Lung (tissue), 12 donors: ENCODE results near the gene CDC42EP4. TPM values are rescaled to one million over a fixed set of nuclear protein-coding genes. Genes with fewer than 3 reads are reported as not detected.

Experiments
- ATAC-seq: fragments of 200-7000 bp; cut with Tn5 transposase; one replicate; pipeline ENCODE4 v1.9.1; 2020; ENCODE audit warnings: moderate number of reproducible peaks; ENCODE audit not compliant: insufficient read depth, low FRiP score
- DNase-seq, 3 donors: peaks; one replicate each; pipeline ENCODE4 v3.0.0-alpha.2; 2013 to 2017
- H3K27ac ChIP-seq, 2 donors: one replicate each; pipeline ENCODE4 v1.5.1; 2013; ENCODE audit warnings: mild to moderate bottlenecking in 2 of 2, moderate library complexity in 2 of 2, control low read depth in 1 of 2, inconsistent platforms in 1 of 2, low read depth in 1 of 2, low read length in 1 of 2
- H3K27me3 ChIP-seq, 3 donors: one replicate each; pipeline ENCODE4 v1.5.1; 2013; ENCODE audit warnings: low read length in 2 of 3; ENCODE audit not compliant: control insufficient read depth in 3 of 3, insufficient read depth in 3 of 3
- H3K36me3 ChIP-seq, 4 donors: one replicate each; pipeline ENCODE4 v1.5.1; 2013; ENCODE audit warnings: low read length in 4 of 4, mild to moderate bottlenecking in 1 of 4, moderate library complexity in 1 of 4; ENCODE audit not compliant: control insufficient read depth in 4 of 4, insufficient read depth in 4 of 4
- H3K4me1 ChIP-seq, 5 donors: one replicate each; pipeline ENCODE4 v1.5.1; 2013; ENCODE audit warnings: low read length in 5 of 5, mild to moderate bottlenecking in 2 of 5, moderate library complexity in 1 of 5; ENCODE audit not compliant: control insufficient read depth in 5 of 5, insufficient read depth in 5 of 5
- H3K4me3 ChIP-seq: one replicate; pipeline ENCODE4 v1.5.1; 2013; ENCODE audit warnings: mild to moderate bottlenecking, control low read depth, moderate library complexity
- H3K9ac ChIP-seq, 2 donors: one replicate each; pipeline ENCODE4 v1.5.1; 2013; ENCODE audit warnings: low read length in 2 of 2, control low read depth in 1 of 2; ENCODE audit not compliant: insufficient read depth in 1 of 2
- H3K9me3 ChIP-seq, 4 donors: one replicate each; pipeline ENCODE4 v1.5.1; 2013; ENCODE audit warnings: low read length in 3 of 4, mild to moderate bottlenecking in 1 of 4, moderate library complexity in 1 of 4; ENCODE audit not compliant: control insufficient read depth in 4 of 4, insufficient read depth in 3 of 4
- WGBS, 2 donors: extraction: QIAGEN DNeasy Blood & Tissue Kit; methylation state at CpG; one replicate each; pipeline ENCODE4 v1.1.7; 2013; 5-methylcytosine and 5-hydroxymethylcytosine counted together
- polyA plus RNA-seq, 2 donors: library from polyadenylated mRNA; stranded (reverse); fragments of 200-250 nt; gene quantifications; one replicate each; pipeline ENCODE4 v1.2.1, GENCODE V29; 2013
- total RNA-seq, 2 donors: library from RNA; depleted of rRNA in 1 of 2; stranded (reverse); fragments of >200 nt in 1 of 2; gene quantifications; one replicate each; pipeline ENCODE4 v1.2.1, GENCODE V29; 2014 to 2021
- TF ChIP-seq, protein P1 (sequence below): IDR thresholded peaks from 2 replicates; pipeline ENCODE4 v1.5.1; 2012; ENCODE audit warnings: mild to moderate bottlenecking; ENCODE audit errors: control extremely low read depth, extremely low read depth
- donor health status: control.
- donor health status: control.
- donor health status: Bipolar disorder and iron deficiency.
- donor health status: healthy.
- donor health status: DM: yes; HTN: yes; CAD: no.

The CDC42EP4 gene
- total and polyA plus RNA-seq, 4 donors = 18.6 to 56.2 (median 52.1) TPM

DNA sequence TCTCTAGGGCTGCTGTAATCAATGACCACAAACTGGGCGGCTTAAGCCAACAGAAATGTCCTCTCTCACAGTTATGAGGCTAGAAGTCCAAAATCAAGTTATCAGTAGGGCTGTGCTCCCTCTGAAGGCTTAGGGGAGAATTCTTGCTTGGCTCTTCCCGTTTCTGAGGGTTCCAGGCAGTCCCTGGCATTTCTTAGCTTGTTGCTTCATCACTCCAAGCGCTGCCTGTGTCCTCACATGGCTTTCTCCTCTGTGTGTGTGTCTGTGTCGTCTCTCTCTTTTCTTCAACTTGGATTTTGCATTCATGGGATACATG, 13.7 kb upstream of the CDC42EP4 start:
- Histone ChIP-seq H3K36me3 (no peaks in the 10 kb centered on the region), H3K9me3 (no peaks in the 10 kb centered on the region), H3K27me3 (no peaks in the 10 kb centered on the region), H3K9ac (no peak overlapping the region), H3K4me1 (peaks cover 0 to 31% (median 12%) of the 10 kb centered on the region in 5 donors), H3K27ac (no peak overlapping the region), H3K4me3 (no peak overlapping the region)
- ATAC-seq (no peak), DNase-seq (peak; percentile 80 to 94 (median 91))
- TF ChIP-seq, protein P1, sequence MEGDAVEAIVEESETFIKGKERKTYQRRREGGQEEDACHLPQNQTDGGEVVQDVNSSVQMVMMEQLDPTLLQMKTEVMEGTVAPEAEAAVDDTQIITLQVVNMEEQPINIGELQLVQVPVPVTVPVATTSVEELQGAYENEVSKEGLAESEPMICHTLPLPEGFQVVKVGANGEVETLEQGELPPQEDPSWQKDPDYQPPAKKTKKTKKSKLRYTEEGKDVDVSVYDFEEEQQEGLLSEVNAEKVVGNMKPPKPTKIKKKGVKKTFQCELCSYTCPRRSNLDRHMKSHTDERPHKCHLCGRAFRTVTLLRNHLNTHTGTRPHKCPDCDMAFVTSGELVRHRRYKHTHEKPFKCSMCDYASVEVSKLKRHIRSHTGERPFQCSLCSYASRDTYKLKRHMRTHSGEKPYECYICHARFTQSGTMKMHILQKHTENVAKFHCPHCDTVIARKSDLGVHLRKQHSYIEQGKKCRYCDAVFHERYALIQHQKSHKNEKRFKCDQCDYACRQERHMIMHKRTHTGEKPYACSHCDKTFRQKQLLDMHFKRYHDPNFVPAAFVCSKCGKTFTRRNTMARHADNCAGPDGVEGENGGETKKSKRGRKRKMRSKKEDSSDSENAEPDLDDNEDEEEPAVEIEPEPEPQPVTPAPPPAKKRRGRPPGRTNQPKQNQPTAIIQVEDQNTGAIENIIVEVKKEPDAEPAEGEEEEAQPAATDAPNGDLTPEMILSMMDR = no peak
- 39 to 40% methylated on average over 4 of the region's 4 CpGs for WGBS, 2 donors

DNA sequence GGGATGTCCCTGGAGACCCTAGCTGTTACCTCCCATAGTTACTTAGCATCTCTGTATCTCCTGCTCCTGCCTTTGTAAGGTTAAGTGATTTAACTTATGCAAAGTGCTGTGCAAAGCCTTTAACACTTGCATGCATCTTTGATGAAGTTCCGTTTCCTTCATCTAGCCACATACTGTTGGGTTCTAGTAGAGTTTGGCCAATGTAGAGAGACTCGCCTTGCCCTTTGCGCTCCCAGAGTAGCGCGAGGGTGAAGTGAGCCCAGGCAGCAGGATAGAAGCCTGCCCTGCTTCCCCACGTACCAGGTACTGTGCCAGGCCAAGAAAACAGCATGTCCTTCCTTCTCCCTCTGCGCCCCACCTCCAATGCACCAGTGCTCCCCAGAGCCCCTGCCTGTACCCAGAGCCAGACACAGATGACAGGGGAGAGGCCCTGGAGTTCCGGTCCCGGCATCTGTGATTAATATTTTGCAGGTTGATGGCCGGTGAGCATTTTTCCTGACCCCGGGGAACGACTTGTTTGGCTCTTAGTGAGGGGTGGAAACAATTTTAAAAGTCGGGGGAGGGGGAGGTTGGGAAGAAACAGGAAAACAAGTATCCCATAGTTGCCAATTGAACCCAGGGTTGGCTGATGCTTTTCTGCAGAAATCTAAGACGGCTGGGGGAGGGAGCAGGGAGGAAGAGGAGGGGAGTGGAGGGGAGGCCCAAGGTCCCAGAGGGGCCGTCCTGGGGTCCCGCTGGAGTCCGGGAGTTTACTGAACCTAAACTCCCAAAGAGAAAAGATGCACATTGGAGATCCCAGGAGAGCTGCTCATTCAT, 13.1 kb upstream of the CDC42EP4 start:
- Histone ChIP-seq H3K9me3 (no peaks in the 10 kb centered on the region), H3K27me3 (no peaks in the 10 kb centered on the region), H3K4me1 (peaks cover 0 to 31% (median 12%) of the 10 kb centered on the region in 5 donors), H3K9ac (no peak overlapping the region), H3K27ac (peak overlapping the region in 1 of 2 donors; percentile 11), H3K36me3 (no peaks in the 10 kb centered on the region), H3K4me3 (no peak overlapping the region)
- TF ChIP-seq, protein P1 = no peak
- DNase-seq (no peak), ATAC-seq (no peak)
- WGBS, 2 donors = 72 to 74% methylated on average over 17 of the region's 17 CpGs

DNA sequence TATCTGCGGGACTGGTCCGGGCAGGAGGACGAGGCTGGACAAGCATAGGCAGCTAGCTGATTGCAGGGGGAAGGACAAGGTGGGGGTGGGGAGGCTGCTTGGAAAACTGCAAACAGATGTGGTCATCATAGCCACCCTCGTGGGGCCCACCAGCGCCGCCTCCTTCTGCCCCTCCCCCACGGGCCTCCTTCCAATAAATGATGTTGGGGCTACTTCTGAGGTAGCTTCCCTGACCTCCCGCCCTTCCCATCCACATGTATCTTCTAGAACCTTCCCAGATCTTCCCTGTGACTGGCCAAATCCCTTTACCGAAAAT, 12.3 kb upstream of the CDC42EP4 start:
- H3K9ac ChIP-seq = no peak overlapping the region
- 65 to 71% methylated on average over 8 to 9 of the region's 9 CpGs for WGBS, 2 donors

More for the DNA sequence above, 12.3 kb upstream of the CDC42EP4 start:
- Histone ChIP-seq H3K9me3 (no peaks in the 10 kb centered on the region), H3K27ac (no peak overlapping the region), H3K4me3 (no peak overlapping the region), H3K36me3 (no peaks in the 10 kb centered on the region), H3K27me3 (no peaks in the 10 kb centered on the region), H3K4me1 (peaks cover 0 to 31% (median 12%) of the 10 kb centered on the region in 5 donors)
- TF ChIP-seq, protein P1 = no peak
- DNase-seq = peak; percentile 83 to 89 (median 86)
- ATAC-seq = no peak
